Measurements from ENCODE around the gene STRN4. TPM values are rescaled to one million over a fixed set of nuclear protein-coding genes. Genes with fewer than 3 reads are reported as not detected.

STRN4 gene
- total RNA-seq, 1 donor from 2014 or later = 103 TPM

- intact Hi-C loops (cut with micrococcal nuclease) = loop anchor here (1.0 to 2.0 kb wide), 4 partner anchors 11 to 200 kb away; partner anchors contain the start of genes FKRP and STRN4
These were observed 17.4 kb downstream of the STRN4 start for GRCh38 chr19:46728693-46729339.

DNA sequence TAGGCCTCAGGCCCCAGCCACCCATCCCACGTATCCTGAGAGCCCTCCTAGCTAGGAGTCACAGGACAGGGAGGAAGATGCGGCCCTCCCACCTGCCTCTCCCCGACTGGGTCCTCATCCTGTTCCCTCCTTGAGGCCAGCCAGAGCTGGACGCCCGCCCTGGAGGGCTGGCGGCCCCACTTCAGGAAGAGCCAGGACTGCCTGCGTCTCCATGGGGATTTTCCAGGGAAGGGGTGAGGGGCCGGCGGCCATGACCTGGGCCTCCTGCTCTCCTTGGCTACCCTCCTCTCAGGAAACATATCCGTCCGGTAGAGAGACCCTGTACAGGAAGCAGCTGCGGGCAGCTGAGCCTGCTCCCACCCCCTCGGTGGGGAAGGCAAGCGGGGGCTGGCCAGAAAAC is 18.0 kb downstream of the STRN4 start:
- intact Hi-C loops (cut with micrococcal nuclease) = loop anchor here (1.0 to 2.0 kb wide), 4 partner anchors 10 to 199 kb away; partner anchors contain the start of genes FKRP and STRN4

DNA sequence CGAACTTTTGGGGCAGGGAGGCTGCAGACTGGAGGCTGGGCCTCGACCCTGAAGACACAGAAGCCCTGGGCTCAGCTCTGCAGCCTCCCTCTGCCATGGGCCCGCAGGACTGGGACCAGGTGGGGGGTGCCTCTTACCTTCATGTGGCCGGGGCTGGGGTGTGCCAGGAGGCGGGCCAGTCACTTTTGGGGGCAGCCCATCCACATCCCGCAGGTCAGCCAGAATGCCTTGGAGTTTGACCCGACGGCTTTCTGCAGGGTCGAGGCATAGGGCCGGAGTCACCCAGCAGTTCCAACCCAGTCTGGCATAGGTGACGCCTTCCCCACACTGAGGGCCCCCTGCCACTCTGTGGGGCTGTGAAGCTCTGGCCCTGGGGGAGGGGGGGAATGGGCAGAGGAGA is 18.5 kb downstream of the STRN4 start:
- intact Hi-C loops (cut with micrococcal nuclease) = loop anchor here (1.0 to 2.0 kb wide), 4 partner anchors 9 to 198 kb away; partner anchors contain the start of genes FKRP and STRN4

DNA sequence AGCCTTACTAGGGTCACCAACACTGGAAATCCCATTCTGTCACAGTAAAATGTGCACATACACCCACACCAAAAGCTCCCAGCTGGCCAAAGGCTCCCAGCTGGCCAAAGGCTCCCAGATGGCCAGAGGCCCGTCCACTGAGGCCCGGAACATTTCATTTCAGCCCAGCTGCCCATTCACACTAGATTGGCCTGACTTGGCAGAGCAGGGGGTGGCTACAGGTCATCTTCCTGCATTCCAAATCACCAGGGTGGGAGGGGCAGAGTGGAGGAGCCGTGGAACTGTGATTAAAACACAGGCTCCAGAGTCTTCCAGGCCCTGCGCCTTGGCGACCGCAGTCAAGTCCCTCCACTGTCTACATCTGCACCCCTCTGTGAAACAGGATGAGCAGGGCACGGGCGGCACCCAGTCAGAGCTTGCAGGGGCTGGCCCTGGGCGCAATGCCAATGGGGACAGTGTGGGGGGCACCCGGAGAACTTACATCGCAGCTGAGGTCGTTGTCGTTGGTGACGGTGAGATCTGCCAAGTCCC is 19.2 kb downstream of the STRN4 start:
- intact Hi-C loops (cut with micrococcal nuclease) = no loop called here

- intact Hi-C loops (cut with micrococcal nuclease) = no loop called here
These were observed 19.7 kb downstream of the STRN4 start for GRCh38 chr19:46726551-46726950.

- intact Hi-C loops (cut with micrococcal nuclease) = no loop called here
These were observed 20.3 kb downstream of the STRN4 start for GRCh38 chr19:46725859-46726393.

- intact Hi-C loops (cut with micrococcal nuclease) = no loop called here
These were observed 21.0 kb downstream of the STRN4 start for GRCh38 chr19:46725036-46725820.

DNA sequence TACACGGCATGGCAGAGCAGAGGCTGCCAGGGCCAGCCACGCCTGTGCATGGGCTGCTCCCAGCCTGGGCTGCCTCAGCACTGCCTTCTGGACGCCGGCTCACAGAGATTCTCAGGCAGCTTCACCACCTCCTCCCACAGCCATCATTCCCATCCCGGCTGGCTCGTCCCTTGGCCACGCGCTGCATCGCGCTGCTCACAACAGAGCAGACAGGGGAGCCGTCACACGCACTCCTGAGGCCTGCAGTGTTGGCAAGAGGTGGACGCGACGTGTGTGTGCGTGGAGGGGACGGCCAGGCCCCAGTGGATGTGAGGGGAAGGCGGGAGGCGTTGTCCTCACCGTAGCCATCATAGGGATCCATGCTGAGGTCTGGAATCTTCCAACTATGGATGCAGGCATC is 21.8 kb downstream of the STRN4 start:
- intact Hi-C loops (cut with micrococcal nuclease) = no loop called here

DNA sequence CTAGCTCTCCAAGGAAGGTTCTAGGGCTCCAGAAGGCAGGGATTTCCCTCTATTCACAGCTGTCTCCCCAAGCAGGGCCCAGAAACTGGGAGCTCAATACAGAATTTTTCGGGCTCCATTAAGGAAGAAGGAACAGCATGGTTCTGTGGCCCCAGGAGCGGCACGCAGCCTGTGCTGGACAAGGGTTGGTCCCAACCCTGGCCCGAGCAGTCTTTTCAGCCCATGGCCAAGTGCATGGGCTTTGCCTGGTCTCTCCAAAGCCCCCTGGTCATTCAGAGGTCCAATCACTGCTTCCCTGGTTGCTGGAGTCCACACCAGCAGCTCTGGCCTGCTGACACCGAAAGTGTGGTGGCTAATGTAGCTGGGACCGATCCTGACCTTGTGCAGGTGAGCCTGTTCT is 22.8 kb downstream of the STRN4 start:
- intact Hi-C loops (cut with micrococcal nuclease) = no loop called here

DNA sequence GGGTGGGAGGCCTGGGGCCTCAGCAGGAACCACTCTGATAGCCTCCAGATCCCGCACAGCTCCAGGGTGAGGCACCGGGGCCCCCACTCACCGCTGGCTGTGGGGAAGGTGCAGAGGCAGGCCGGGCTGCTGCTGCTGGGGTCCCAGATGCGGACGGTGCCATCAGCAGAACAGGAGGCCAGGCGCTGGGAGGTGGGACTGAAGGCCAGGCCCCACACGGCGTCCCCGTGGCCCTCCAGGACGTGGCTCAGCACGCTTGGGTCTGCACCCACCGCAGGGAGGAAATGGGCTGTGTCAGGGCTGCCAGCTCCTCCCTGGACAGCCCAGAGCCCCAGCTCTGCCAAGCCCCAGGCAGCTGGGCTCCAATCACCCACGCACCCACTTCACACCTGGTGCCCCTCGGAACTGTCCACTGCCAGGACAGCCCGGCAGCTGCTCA is 23.2 kb downstream of the STRN4 start:
- intact Hi-C loops (cut with micrococcal nuclease) = no loop called here

GRCh38 chr19:46722421-46723022 is 23.7 kb downstream of the STRN4 start:
- intact Hi-C loops (cut with micrococcal nuclease) = no loop called here

DNA sequence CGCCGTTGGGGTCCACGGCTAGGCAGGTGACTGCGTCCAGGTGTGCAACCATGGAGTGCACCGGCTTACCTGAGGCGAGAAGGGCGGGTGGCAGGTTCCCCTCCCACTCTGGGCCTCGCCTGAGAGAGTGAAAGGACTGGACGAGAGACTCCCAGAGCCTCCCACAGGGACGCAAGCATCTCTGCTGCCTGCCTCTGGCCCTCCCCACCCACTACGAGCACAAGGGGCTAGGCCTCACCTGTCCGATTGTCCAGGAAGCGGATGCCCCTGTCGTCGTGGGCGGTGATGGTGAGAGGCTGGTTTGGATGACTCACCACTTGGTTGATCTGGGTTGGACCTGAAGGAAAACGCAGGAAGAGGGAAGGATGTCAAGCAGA is 24.3 kb downstream of the STRN4 start:
- intact Hi-C loops (cut with micrococcal nuclease) = no loop called here

- intact Hi-C loops (cut with micrococcal nuclease) = no loop called here
These were observed 24.8 kb downstream of the STRN4 start for GRCh38 chr19:46721269-46722003.

DNA sequence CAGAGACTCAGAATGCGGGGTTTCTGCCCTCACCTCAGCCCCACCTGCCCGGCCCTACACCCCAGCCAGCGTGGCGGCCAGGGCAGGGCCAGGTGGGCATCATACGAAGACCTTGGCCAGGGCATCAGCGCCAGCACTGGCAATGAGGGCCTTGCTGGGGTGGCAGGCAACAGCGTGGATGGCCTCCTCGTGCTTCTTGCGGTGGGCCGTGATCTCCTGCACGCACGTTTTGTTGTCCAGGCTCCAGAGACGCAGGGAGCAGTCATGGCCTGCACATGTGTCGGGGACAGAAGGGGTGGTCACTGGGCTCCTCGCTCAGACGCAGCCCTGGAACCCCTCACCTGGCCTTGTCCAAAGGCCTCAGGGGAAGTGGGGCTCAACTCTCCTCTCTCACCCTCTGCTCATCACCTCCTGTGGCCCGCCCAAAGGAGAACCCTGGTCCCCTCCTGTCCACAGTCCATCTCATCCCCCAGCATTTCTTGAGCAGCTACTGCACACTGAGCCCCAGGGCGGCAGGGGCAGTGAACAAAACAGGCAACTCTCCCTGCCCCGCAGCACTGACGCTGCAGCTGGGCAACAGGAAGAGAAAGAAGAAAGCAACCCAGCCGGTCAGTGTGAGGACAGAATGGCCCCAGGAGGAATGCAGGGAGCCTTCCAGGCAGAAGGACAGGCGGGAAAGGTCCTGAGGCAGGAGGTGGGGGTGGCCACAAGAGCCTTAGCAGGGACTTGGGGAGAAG is 25.6 kb downstream of the STRN4 start:
- intact Hi-C loops (cut with micrococcal nuclease) = no loop called here

DNA sequence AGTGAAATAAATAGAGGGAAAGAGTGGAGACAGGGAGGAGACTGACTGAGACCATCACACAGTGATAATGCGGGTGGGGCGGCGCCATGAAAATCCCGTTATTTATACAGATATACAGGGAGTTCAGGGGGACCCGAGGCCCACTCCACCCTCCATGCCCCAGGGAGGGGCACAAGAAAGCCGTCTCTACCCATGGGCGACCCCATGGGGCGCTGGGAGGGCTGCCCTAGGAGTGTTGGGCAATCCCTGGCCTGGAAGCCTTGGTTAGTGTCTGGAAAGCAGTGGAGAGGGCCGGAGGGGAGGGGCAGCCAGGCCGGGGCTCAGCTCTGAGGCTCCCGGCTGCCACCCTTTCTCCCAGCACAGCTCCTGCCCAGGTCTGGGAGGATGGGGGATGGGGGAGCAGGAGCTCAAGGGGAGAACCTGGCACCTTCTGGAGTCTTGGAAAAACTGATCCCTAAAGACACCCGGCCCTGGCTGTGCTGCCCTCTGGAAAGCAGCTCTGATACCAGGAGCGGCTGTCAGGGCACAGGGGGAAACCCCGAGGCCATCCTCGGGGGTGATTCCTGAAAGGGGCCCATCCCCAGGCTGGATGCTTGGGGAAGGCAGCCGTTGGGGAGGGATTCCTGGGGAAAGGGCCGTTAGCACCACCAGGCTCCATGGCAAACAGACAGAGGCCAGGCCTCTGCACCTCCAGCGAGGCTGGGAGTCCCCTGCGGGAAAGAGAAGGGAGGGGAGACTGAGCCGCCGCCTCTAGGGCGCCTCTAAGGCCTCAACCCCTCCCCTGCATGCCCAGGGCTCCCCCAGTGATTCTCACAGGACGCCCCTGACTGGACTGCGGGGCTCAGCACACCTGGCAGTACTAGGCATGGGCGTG is 26.4 kb downstream of the STRN4 start:
- intact Hi-C loops (cut with micrococcal nuclease) = loop anchor here (10.0 kb wide), 3 partner anchors 525 to 1005 kb away; partner anchors contain the start of gene CCDC61

- intact Hi-C loops (cut with micrococcal nuclease) = loop anchor here (1.0 to 10.0 kb wide), 6 partner anchors 9 to 1004 kb away; partner anchors contain the start of genes CCDC61 and DACT3
These were observed 27.2 kb downstream of the STRN4 start for GRCh38 chr19:46718934-46719622.

DNA sequence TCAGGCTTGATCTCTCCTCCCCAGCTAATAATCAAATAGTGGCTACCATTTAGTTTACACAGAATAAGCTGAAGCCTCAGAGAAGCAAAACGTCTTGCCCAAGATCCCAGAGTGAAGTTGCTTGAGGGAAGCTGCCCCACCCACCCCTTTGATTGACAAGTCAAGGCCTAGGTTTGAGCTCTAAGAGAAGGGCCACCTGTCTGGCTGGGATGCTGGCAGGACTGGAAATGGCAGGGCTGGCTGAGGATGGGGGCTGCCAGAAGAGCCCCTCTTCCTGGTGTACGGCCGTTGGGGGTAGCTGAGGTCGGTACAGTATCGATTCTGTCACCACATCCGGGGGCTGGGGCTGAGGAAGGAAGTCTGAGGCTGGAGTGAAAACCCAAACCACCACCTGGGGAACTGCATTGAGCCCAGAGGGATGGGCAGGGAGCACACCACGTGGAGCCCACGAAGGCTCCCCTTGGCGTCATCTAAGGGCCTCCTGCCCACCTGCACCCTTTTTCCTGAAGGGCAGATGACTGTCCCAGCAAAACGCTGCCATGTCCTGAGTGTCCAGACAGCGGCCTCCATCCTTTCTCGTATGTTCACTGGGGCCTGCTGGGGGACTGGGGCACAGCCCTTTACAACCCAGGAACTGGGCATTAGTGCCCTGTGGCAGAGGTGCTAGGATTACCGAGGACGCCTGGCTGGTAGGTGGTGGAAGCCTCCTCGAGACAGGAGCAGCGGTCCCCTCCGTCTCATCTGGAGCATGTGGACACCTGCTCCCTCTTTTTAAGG is 27.9 kb downstream of the STRN4 start:
- intact Hi-C loops (cut with micrococcal nuclease) = loop anchor here (1.0 to 10.0 kb wide), 6 partner anchors 10 to 1004 kb away; partner anchors contain the start of genes CCDC61 and DACT3

Data from T-helper 1 cell treated with Interleukin-12 subunit alpha and Interleukin-12 subunit beta and Interleukin-4 antibody, amounts not matched to agents 30 ng/mL and 1 ng/mL, for 36 hours (primary cell).